ENCODE data around the gene OR6N1. TPM values are rescaled to one million over a fixed set of nuclear protein-coding genes. Genes with fewer than 3 reads are reported as not detected.

Gene OR6N1, protein sequence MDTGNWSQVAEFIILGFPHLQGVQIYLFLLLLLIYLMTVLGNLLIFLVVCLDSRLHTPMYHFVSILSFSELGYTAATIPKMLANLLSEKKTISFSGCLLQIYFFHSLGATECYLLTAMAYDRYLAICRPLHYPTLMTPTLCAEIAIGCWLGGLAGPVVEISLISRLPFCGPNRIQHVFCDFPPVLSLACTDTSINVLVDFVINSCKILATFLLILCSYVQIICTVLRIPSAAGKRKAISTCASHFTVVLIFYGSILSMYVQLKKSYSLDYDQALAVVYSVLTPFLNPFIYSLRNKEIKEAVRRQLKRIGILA
- not detected for polyA plus RNA-seq (ENCODE audit: insufficient read length)

GRCh38 chr1:158771950-158772866 lies at the start of gene OR6N1:
TSS of gene OR6N1 (minus strand) at chr1:158772195. CDS start at chr1:158766682, 5,513 bp downstream.
- no peak for DNase-seq (ENCODE audit: low read depth)

GRCh38 chr1:158821723-158822122 lies 49.7 kb upstream of the OR6N1 start:
- DNase-seq (ENCODE audit: low read depth): no peak

- no peak for DNase-seq (ENCODE audit: low read depth)
These were observed 47.8 kb upstream of the OR6N1 start for GRCh38 chr1:158819461-158820443.

GRCh38 chr1:158818975-158819431 lies 47.0 kb upstream of the OR6N1 start:
- DNase-seq (ENCODE audit: low read depth): no peak

DNA sequence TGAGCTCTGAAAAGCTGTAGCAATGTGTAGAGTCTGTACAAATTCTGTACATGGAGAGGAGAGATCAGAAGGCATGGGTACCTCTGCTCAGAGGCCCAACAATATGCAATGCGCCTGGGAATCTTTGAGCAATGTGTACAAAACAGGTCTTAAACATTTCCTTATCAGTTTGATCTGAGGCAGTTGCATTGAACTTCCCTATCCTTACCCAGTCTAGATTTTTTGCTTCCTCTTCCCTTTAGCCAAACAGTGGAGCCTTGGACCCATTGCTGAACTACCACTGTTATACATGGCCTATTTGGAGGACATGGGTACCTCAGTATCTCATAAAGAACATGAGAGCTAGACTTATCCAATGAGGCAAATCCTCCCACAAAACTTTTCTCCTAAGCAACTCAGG lies 46.6 kb upstream of the OR6N1 start:
- DNase-seq (ENCODE audit: low read depth): no peak

DNA sequence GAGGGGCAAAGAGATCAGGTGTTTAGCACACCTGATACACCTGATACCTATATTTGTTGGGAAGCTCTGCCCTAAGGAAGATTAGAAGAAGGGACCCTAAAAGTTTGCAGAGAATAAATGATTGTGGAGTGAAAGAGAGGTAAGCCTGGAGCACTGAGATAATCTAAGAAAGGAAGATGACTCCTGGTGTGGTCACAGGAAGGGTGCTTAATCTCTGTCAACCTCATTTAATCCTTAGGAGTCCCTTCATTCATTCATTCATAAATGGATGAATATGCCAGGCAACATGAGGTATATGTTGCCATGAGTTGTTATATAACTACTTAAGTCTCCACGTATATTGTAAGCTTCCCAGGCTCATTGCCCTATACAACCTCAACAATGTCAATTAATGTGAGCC lies 43.0 kb upstream of the OR6N1 start:
- no peak for DNase-seq (ENCODE audit: low read depth)

DNA sequence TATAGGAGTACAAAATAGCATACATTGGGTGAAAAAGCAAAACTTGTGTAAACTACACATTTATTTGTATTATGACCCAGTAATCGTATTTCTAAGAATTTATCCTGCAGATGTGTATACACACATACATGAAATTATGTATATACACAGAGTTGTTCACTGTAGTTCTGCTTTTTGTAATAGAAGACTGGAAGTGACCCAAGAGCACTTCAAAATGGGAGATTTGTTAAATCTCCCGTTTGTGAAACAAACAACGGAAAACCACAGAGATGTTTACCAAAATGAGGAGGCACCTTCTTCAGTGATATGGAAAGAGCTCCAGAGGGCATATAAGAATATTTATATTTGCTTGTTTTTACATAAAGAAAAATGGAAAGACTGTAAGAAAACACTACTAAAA lies 41.2 kb upstream of the OR6N1 start:
- no peak for DNase-seq (ENCODE audit: low read depth)

DNA sequence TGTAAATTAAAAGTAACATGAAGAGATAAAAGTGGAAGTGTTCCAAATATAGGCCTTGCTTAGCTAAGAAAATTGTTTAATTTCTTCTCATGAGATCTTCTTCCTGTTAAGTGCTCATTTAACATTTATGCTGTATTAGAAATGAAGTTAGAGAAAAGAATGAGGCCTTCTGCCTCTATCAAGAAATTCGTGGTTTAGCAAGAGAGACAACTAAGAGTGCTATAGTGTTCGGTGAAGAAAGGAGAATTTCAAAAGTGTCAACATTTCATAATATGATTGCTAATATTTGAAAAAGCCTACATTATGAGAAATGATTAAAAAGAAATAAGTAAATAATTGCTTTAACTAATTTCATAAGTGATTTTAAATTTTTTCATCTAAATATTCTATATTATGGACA lies 40.3 kb upstream of the OR6N1 start:
- no peak for DNase-seq (ENCODE audit: low read depth)

- DNase-seq (ENCODE audit: low read depth): no peak
These were observed 38.3 kb upstream of the OR6N1 start for GRCh38 chr1:158810311-158810710.

GRCh38 chr1:158809862-158810261 lies 37.9 kb upstream of the OR6N1 start:
- DNase-seq (ENCODE audit: low read depth): peak; percentile 19

DNA sequence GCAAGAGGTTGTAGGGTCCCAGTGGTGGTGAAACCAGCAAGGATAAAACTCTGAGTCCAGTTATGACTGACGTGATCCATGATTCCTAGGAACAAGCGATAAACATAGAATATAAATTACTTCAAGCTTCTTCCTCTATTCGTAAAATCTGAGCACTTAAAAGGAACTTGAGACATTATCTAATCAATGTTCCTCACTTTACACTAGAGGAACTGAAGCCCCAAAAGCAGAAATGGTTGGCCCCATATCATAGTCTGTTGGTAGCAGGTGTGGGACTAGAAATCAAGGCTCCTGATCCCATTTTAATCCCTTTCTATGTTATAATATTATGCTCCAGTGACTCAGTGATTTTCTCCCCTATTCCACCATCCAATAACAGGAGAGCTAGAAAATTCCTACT lies 37.3 kb upstream of the OR6N1 start:
- DNase-seq (ENCODE audit: low read depth): no peak

DNA sequence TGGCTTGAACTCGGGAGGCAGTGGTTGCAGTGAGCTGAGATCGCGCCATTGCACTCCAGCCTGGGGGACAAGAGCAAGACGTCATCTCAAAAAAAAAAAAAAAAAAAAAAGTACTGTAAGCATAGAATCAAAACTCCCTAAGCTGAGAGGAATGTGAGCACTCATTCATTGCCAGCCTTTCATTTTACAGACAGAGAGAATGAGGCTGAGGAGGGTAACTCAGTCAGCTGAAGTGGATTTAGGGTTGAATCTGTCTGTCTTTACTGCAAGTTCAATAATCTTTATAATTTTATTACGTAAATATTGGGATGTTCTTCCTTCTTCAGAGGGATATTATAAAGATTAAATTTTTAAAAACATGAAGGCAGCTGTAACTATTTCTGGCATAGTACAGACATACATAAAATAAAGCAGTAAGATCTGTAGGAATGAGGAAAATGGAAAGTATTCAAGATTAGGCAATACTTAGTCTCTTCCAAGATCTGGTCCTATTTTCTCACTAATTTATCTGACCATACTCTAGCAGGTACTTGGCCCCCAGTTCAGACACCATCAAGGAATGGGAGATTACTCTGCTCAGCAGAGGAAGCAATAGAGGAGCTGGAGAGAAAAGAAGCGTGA lies 35.0 kb upstream of the OR6N1 start:
- DNase-seq (ENCODE audit: low read depth): no peak

- no peak for DNase-seq (ENCODE audit: low read depth)
These were observed 31.7 kb upstream of the OR6N1 start for GRCh38 chr1:158803678-158804077.

- no peak for DNase-seq (ENCODE audit: low read depth)
These were observed 29.4 kb upstream of the OR6N1 start for GRCh38 chr1:158801396-158801795.

- no peak for DNase-seq (ENCODE audit: low read depth)
These were observed 28.5 kb upstream of the OR6N1 start for GRCh38 chr1:158800526-158800925.

- DNase-seq (ENCODE audit: low read depth): no peak
These were observed 27.7 kb upstream of the OR6N1 start for GRCh38 chr1:158799689-158800088.

GRCh38 chr1:158798531-158798930 lies 26.5 kb upstream of the OR6N1 start:
- DNase-seq (ENCODE audit: low read depth): no peak

GRCh38 chr1:158794247-158794646 lies 22.3 kb upstream of the OR6N1 start:
- no peak for DNase-seq (ENCODE audit: low read depth)

GRCh38 chr1:158793604-158794003 lies 21.6 kb upstream of the OR6N1 start:
- no peak for DNase-seq (ENCODE audit: low read depth)

DNA sequence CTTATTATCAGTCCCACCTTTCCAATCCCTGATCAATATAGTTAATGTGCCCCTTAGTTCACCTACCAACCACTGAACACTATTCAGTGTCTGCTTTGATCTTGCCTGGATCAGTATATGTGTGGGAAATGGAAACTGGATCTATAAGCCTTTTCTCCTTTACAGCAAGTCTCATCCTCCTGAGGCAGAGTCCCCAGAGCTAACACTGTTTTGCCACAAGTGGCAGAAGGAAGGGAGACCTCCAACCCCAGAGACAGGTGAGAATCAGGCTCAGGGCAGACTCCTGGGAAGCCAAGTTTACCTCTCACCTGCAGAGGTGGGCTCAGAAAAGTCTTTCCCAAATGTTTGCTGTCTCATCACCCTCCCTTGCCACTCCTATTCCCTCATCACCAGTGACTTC lies 9.1 kb upstream of the OR6N1 start, which contains the start of gene OR6N2:
Gene OR6N2 (minus strand): TSS at position 101 of the 400 bp plus-strand sequence. CDS start 3,569 bp downstream, outside the sequence.
- no peak for DNase-seq (ENCODE audit: low read depth)

DNA sequence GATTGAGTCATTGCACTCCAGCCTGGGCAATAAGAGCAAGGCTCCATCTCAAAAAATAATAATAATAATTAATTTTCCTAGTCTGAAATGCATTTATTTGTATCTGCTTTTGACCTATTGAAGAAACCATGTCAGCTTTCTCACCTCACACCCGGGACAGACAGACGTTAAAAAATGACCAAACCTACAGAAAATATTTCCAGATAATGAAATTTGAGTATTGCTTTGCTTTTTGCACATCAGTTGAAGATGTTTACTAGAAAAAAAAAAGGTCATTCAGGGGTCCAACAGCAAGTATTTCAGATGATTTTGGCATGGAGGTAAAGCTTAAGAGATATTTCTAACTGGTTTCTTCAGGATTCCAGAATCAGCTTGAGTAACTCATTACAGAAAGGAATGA lies 17.6 kb downstream of the OR6N1 start, which contains the start of gene OR6K6:
Gene OR6K6 (plus strand): TSS at position 301 of the 400 bp plus-strand sequence. CDS start 168 bp downstream, outside the sequence.
- no peak for DNase-seq (ENCODE audit: low read depth)
